ENCODE measurements around the gene DOHH.

DOHH gene

GRCh38 chr19:3547301-3547731, 46.8 kb upstream of the DOHH start:
- Histone ChIP-seq H3K4me1 (ENCODE audit: control insufficient read depth, insufficient read depth, low read depth, low read length) (peaks cover 18% of the 10 kb centered on the region), H3K4ac (ENCODE audit: low read depth in 1 of 2, low read length in 2 of 2) (no peak overlapping the region), H4K91ac (ENCODE audit: low read length) (no peak overlapping the region), H3K9ac (ENCODE audit: low read length) (no peak overlapping the region), H3K4me3 (ENCODE audit: insufficient read depth in 1 of 2, low read depth in 1 of 2, low read length in 2 of 2) (peak overlapping the region in 1 of 2 experiments; percentile 0), H3K79me1 (replicated peaks; ENCODE audit: low read length, poor library complexity, severe bottlenecking) (peaks cover 27% of the 10 kb centered on the region), H3K9me3 (ENCODE audit: control insufficient read depth, low read length) (no peaks in the 10 kb centered on the region), H3K27ac (ENCODE audit: low read length, poor library complexity, severe bottlenecking) (no peak overlapping the region), H3K4me2 (ENCODE audit: low read length, poor library complexity, severe bottlenecking) (no peak overlapping the region), H3K36me3 (ENCODE audit: control insufficient read depth in 1 of 2, insufficient read depth in 2 of 2, low read depth in 1 of 2, low read length in 2 of 2) (peaks cover 27 to 89% of the 10 kb centered on the region in 2 experiments), H2BK120ac (ENCODE audit: low read depth, low read length) (no peak overlapping the region), H2AFZ (ENCODE audit: low read depth, low read length) (no peak overlapping the region), H4K8ac (ENCODE audit: low read length) (no peak overlapping the region), H3K23ac (ENCODE audit: low read length in 2 of 2) (no peak overlapping the region), H2BK12ac (ENCODE audit: low read length in 2 of 2) (no peak overlapping the region), H2BK5ac (ENCODE audit: low read depth, low read length, poor library complexity, severe bottlenecking) (no peak overlapping the region), H3K18ac (ENCODE audit: low read depth in 1 of 2, low read length in 2 of 2) (no peak overlapping the region), H3K14ac (ENCODE audit: low read length in 2 of 2) (no peak overlapping the region), H3K27me3 (ENCODE audit: control insufficient read depth in 1 of 2, insufficient read depth in 1 of 2, low read length in 2 of 2) (no peaks in the 10 kb centered on the region), H2BK15ac (ENCODE audit: low read depth, poor library complexity, severe bottlenecking) (no peak overlapping the region), H2AK5ac (ENCODE audit: low read length, severe bottlenecking) (no peak overlapping the region)
- 94% methylated on average over 15 of the region's 15 CpGs for WGBS
- DNase-seq, result no peak

GRCh38 chr19:3546119-3546518, 45.6 kb upstream of the DOHH start:
- Histone ChIP-seq H2BK15ac (ENCODE audit: low read depth, poor library complexity, severe bottlenecking) (no peak overlapping the region), H3K4me3 (ENCODE audit: insufficient read depth in 1 of 2, low read depth in 1 of 2, low read length in 2 of 2) (no peak overlapping the region), H3K18ac (ENCODE audit: low read depth in 1 of 2, low read length in 2 of 2) (no peak overlapping the region), H3K36me3 (ENCODE audit: control insufficient read depth in 1 of 2, insufficient read depth in 2 of 2, low read depth in 1 of 2, low read length in 2 of 2) (peaks cover 27 to 80% of the 10 kb centered on the region in 2 experiments), H2AK5ac (ENCODE audit: low read length, severe bottlenecking) (no peak overlapping the region), H3K27me3 (ENCODE audit: control insufficient read depth in 1 of 2, insufficient read depth in 1 of 2, low read length in 2 of 2) (no peaks in the 10 kb centered on the region), H4K91ac (ENCODE audit: low read length) (peak overlapping the region; percentile 78), H3K4me1 (ENCODE audit: control insufficient read depth, insufficient read depth, low read depth, low read length) (peaks cover 13% of the 10 kb centered on the region), H3K27ac (ENCODE audit: low read length, poor library complexity, severe bottlenecking) (no peak overlapping the region), H3K9me3 (ENCODE audit: control insufficient read depth, low read length) (no peaks in the 10 kb centered on the region), H2BK12ac (ENCODE audit: low read length in 2 of 2) (no peak overlapping the region), H4K8ac (ENCODE audit: low read length) (no peak overlapping the region), H3K79me1 (replicated peaks; ENCODE audit: low read length, poor library complexity, severe bottlenecking) (peaks cover 25% of the 10 kb centered on the region), H3K4me2 (ENCODE audit: low read length, poor library complexity, severe bottlenecking) (no peak overlapping the region), H3K23ac (ENCODE audit: low read length in 2 of 2) (no peak overlapping the region), H2AFZ (ENCODE audit: low read depth, low read length) (no peak overlapping the region), H2BK120ac (ENCODE audit: low read depth, low read length) (no peak overlapping the region), H2BK5ac (ENCODE audit: low read depth, low read length, poor library complexity, severe bottlenecking) (no peak overlapping the region), H3K9ac (ENCODE audit: low read length) (no peak overlapping the region), H3K4ac (ENCODE audit: low read depth in 1 of 2, low read length in 2 of 2) (no peak overlapping the region), H3K14ac (ENCODE audit: low read length in 2 of 2) (no peak overlapping the region)
- WGBS, result 97% methylated on average over 23 of the region's 23 CpGs
- DNase-seq, result no peak

GRCh38 chr19:3545669-3546034, 45.2 kb upstream of the DOHH start:
- Histone ChIP-seq H3K4me1 (ENCODE audit: control insufficient read depth, insufficient read depth, low read depth, low read length) (peaks cover 11% of the 10 kb centered on the region), H2AFZ (ENCODE audit: low read depth, low read length) (no peak overlapping the region), H3K23ac (ENCODE audit: low read length in 2 of 2) (no peak overlapping the region), H3K4ac (ENCODE audit: low read depth in 1 of 2, low read length in 2 of 2) (no peak overlapping the region), H3K9me3 (ENCODE audit: control insufficient read depth, low read length) (no peaks in the 10 kb centered on the region), H2BK120ac (ENCODE audit: low read depth, low read length) (no peak overlapping the region), H3K18ac (ENCODE audit: low read depth in 1 of 2, low read length in 2 of 2) (no peak overlapping the region), H3K27ac (ENCODE audit: low read length, poor library complexity, severe bottlenecking) (no peak overlapping the region), H2BK12ac (ENCODE audit: low read length in 2 of 2) (no peak overlapping the region), H3K14ac (ENCODE audit: low read length in 2 of 2) (no peak overlapping the region), H2BK5ac (ENCODE audit: low read depth, low read length, poor library complexity, severe bottlenecking) (no peak overlapping the region), H3K27me3 (ENCODE audit: control insufficient read depth in 1 of 2, insufficient read depth in 1 of 2, low read length in 2 of 2) (no peaks in the 10 kb centered on the region), H3K9ac (ENCODE audit: low read length) (no peak overlapping the region), H3K79me1 (replicated peaks; ENCODE audit: low read length, poor library complexity, severe bottlenecking) (peaks cover 25% of the 10 kb centered on the region), H2BK15ac (ENCODE audit: low read depth, poor library complexity, severe bottlenecking) (no peak overlapping the region), H3K4me2 (ENCODE audit: low read length, poor library complexity, severe bottlenecking) (no peak overlapping the region), H4K8ac (ENCODE audit: low read length) (no peak overlapping the region), H3K4me3 (ENCODE audit: insufficient read depth in 1 of 2, low read depth in 1 of 2, low read length in 2 of 2) (no peak overlapping the region), H3K36me3 (ENCODE audit: control insufficient read depth in 1 of 2, insufficient read depth in 2 of 2, low read depth in 1 of 2, low read length in 2 of 2) (peaks cover 27 to 76% of the 10 kb centered on the region in 2 experiments), H4K91ac (ENCODE audit: low read length) (no peak overlapping the region), H2AK5ac (ENCODE audit: low read length, severe bottlenecking) (no peak overlapping the region)
- DNase-seq, result no peak
- 87% methylated on average over 10 of the region's 10 CpGs for WGBS

- Histone ChIP-seq H3K4me1 (ENCODE audit: control insufficient read depth, insufficient read depth, low read depth, low read length) (peaks cover 11% of the 10 kb centered on the region), H4K8ac (ENCODE audit: low read length) (no peak overlapping the region), H2BK15ac (ENCODE audit: low read depth, poor library complexity, severe bottlenecking) (no peak overlapping the region), H3K79me1 (replicated peaks; ENCODE audit: low read length, poor library complexity, severe bottlenecking) (peaks cover 25% of the 10 kb centered on the region), H3K27ac (ENCODE audit: low read length, poor library complexity, severe bottlenecking) (no peak overlapping the region), H3K4me3 (ENCODE audit: insufficient read depth in 1 of 2, low read depth in 1 of 2, low read length in 2 of 2) (no peak overlapping the region), H2BK120ac (ENCODE audit: low read depth, low read length) (no peak overlapping the region), H3K4ac (ENCODE audit: low read depth in 1 of 2, low read length in 2 of 2) (no peak overlapping the region), H2BK5ac (ENCODE audit: low read depth, low read length, poor library complexity, severe bottlenecking) (no peak overlapping the region), H3K18ac (ENCODE audit: low read depth in 1 of 2, low read length in 2 of 2) (no peak overlapping the region), H3K9me3 (ENCODE audit: control insufficient read depth, low read length) (no peaks in the 10 kb centered on the region), H4K91ac (ENCODE audit: low read length) (no peak overlapping the region), H2AK5ac (ENCODE audit: low read length, severe bottlenecking) (no peak overlapping the region), H3K9ac (ENCODE audit: low read length) (no peak overlapping the region), H3K36me3 (ENCODE audit: control insufficient read depth in 1 of 2, insufficient read depth in 2 of 2, low read depth in 1 of 2, low read length in 2 of 2) (peaks cover 27 to 71% of the 10 kb centered on the region in 2 experiments), H3K23ac (ENCODE audit: low read length in 2 of 2) (peak overlapping the region in 1 of 2 experiments; percentile 48), H3K4me2 (ENCODE audit: low read length, poor library complexity, severe bottlenecking) (no peak overlapping the region), H3K27me3 (ENCODE audit: control insufficient read depth in 1 of 2, insufficient read depth in 1 of 2, low read length in 2 of 2) (no peaks in the 10 kb centered on the region), H2AFZ (ENCODE audit: low read depth, low read length) (no peak overlapping the region), H2BK12ac (ENCODE audit: low read length in 2 of 2) (peak overlapping the region in 1 of 2 experiments; percentile 9), H3K14ac (ENCODE audit: low read length in 2 of 2) (no peak overlapping the region)
- peak; percentile 62 for DNase-seq
- 63% methylated on average over 29 of the region's 30 CpGs for WGBS
Observed at GRCh38 chr19:3544742-3545668, 44.5 kb upstream of the DOHH start.

Data from mesenchymal stem cell (in vitro differentiated cells and primary cell).